MCF 10A (cell line): ENCODE results near the gene PSME3. TPM values are rescaled to one million over a fixed set of nuclear protein-coding genes. Genes with fewer than 3 reads are reported as not detected.

Experiments
- BruUV-seq: library from RNA; stranded (reverse); fragments of 400-500 nt; replicated peaks from 2 replicates; lab custom pipeline; 2021; lab: Mats Ljungman, UMichigan
- CTCF ChIA-PET: fragments of 300-600 bp; sonication (Branson Sonifier 250); formaldehyde crosslinking; extraction: SDS; loops from one replicate; lab custom pipeline; 2021; ENCODE audit warnings: antibody characterized with exemption, inconsistent platforms; lab: Yijun Ruan, JAX
- POLR2A ChIA-PET: fragments of 300-600, 350-650 bp; sonication (Branson Sonifier 250); formaldehyde crosslinking; extraction: SDS; loops from one replicate; lab custom pipeline; 2020; ENCODE audit warnings: antibody characterized with exemption, inconsistent platforms; lab: Yijun Ruan, JAX
- DNase-seq: peaks from one replicate; pipeline ENCODE4 v3.0.0-alpha.2; 2018; ENCODE audit not compliant: unreplicated experiment
- H3K27ac Mint-ChIP-seq: one replicate; pipeline ENCODE4 v1.8.0; 2022; ENCODE audit warnings: mild to moderate bottlenecking, low read depth, mixed read lengths; ENCODE audit not compliant: unreplicated experiment
- H3K27me3 Mint-ChIP-seq: one replicate; pipeline ENCODE4 v1.8.0; 2022; ENCODE audit warnings: mixed read lengths; ENCODE audit not compliant: insufficient read depth, unreplicated experiment
- H3K36me3 Mint-ChIP-seq: one replicate; pipeline ENCODE4 v1.8.0; 2022; ENCODE audit warnings: mild to moderate bottlenecking, moderate library complexity, mixed read lengths; ENCODE audit not compliant: insufficient read depth, unreplicated experiment
- H3K4me1 Mint-ChIP-seq: one replicate; pipeline ENCODE4 v1.8.0; 2022; ENCODE audit warnings: mixed read lengths; ENCODE audit not compliant: insufficient read depth, unreplicated experiment
- H3K4me3 Mint-ChIP-seq: one replicate; pipeline ENCODE4 v1.8.0; 2022; ENCODE audit warnings: mild to moderate bottlenecking, moderate library complexity, mixed read lengths; ENCODE audit not compliant: unreplicated experiment
- H3K9me3 Mint-ChIP-seq: one replicate; pipeline ENCODE4 v1.8.0; 2022; ENCODE audit warnings: mixed read lengths; ENCODE audit not compliant: unreplicated experiment
- CTCF ChIP-seq: fragments of 200-600 bp; IDR thresholded peaks from one replicate; pipeline ENCODE4 v1.8.0; 2022; ENCODE audit warnings: antibody characterized with exemption, mild to moderate bottlenecking; ENCODE audit not compliant: unreplicated experiment
- intact Hi-C: fragments of 100-400 bp; cut with micrococcal nuclease; formaldehyde crosslinking; loops from 2 replicates; pipeline ENCODE4 v1.14.1; 2022
- total RNA-seq: library from RNA; stranded (reverse); gene quantifications from 2 replicates; pipeline ENCODE4 v1.2.3, GENCODE V29; 2022

The PSME3 gene
- total RNA-seq, 1 experiment from 2014 or later = 220 TPM

GRCh38 chr17:42819939-42820535 is 13.2 kb upstream of the PSME3 start:
- H3K36me3 Mint-ChIP-seq = peaks cover 88% of the 10 kb centered on the region
- H3K9me3 Mint-ChIP-seq = no peaks in the 10 kb centered on the region
- TF ChIP-seq CTCF = peak; percentile 67
- H3K4me1 Mint-ChIP-seq = peaks cover 2% of the 10 kb centered on the region
- intact Hi-C loops = loop anchor here (1.0 kb wide), 1 partner anchor 117 kb away; no protein-coding TSS in a partner anchor
- ChIA-PET POLR2A (interaction anchor here (1.0 to 6.2 kb wide), 4 partner anchors 13 to 210 kb away, joined by 3 to 128 read pairs (median 6); partner anchors contain the start of genes PSME3, RETREG3, TUBG1 and VPS25), CTCF (interaction anchor here (0.7 to 2.5 kb wide), 6 partner anchors 14 to 133 kb away, joined by 3 to 9 read pairs (median 4); no protein-coding TSS in a partner anchor)
- H3K4me3 Mint-ChIP-seq = no peak overlapping the region
- peak; percentile 77 for DNase-seq
- BruUV-seq = no TSS peak
- no peaks in the 10 kb centered on the region for H3K27me3 Mint-ChIP-seq
- H3K27ac Mint-ChIP-seq = no peak overlapping the region

GRCh38 chr17:42821176-42821575 is 12.0 kb upstream of the PSME3 start:
- H3K27ac Mint-ChIP-seq = no peak overlapping the region
- no peaks in the 10 kb centered on the region for H3K4me1 Mint-ChIP-seq
- no peaks in the 10 kb centered on the region for H3K27me3 Mint-ChIP-seq
- TF ChIP-seq CTCF = no peak
- no peaks in the 10 kb centered on the region for H3K9me3 Mint-ChIP-seq
- no peak for DNase-seq
- H3K36me3 Mint-ChIP-seq = peaks cover 76% of the 10 kb centered on the region
- intact Hi-C loops = no loop called here
- ChIA-PET CTCF (interaction anchor here (0.6 to 2.5 kb wide), 7 partner anchors 11 to 303 kb away, joined by 3 to 9 read pairs (median 4); no protein-coding TSS in a partner anchor), POLR2A (interaction anchor here (1.4 to 6.2 kb wide), 2 partner anchors 12 to 24 kb away, joined by 8 to 128 read pairs; partner anchors contain the start of gene PSME3)
- no TSS peak for BruUV-seq
- H3K4me3 Mint-ChIP-seq = no peak overlapping the region

- peaks cover 23% of the 10 kb centered on the region for H3K36me3 Mint-ChIP-seq
- H3K27ac Mint-ChIP-seq = no peak overlapping the region
- POLR2A ChIA-PET = interaction anchor here (0.6 kb wide), 1 partner anchor 249 kb away, joined by 3 read pairs; no protein-coding TSS in a partner anchor
- TF ChIP-seq CTCF = no peak
- H3K9me3 Mint-ChIP-seq = no peaks in the 10 kb centered on the region
- H3K4me3 Mint-ChIP-seq = no peak overlapping the region
- peaks cover 13% of the 10 kb centered on the region for H3K4me1 Mint-ChIP-seq
- BruUV-seq = no TSS peak
- DNase-seq = no peak
- intact Hi-C loops = no loop called here
- CTCF ChIA-PET = interaction anchor here (1.0 kb wide), 1 partner anchor 1019 kb away, joined by 3 read pairs; the partner anchor contains the start of gene CD300LG
- H3K27me3 Mint-ChIP-seq = no peaks in the 10 kb centered on the region
These were observed 5.7 kb upstream of the PSME3 start for GRCh38 chr17:42827472-42827871.

GRCh38 chr17:42830971-42831370 is 2.2 kb upstream of the PSME3 start:
- no peak for DNase-seq
- Mint-ChIP-seq H3K27ac (no peak overlapping the region), H3K27me3 (no peaks in the 10 kb centered on the region), H3K9me3 (no peaks in the 10 kb centered on the region), H3K4me1 (peaks cover 25% of the 10 kb centered on the region), H3K36me3 (peaks cover 11% of the 10 kb centered on the region), H3K4me3 (no peak overlapping the region)
- intact Hi-C loops = no loop called here
- ChIA-PET POLR2A (interaction anchor here (3.6 to 5.5 kb wide), 2 partner anchors 8 to 58 kb away, joined by 23 to 128 read pairs; partner anchors contain the start of genes BECN1 and VPS25), CTCF (interaction anchor here (1.3 kb wide), 1 partner anchor 252 kb away, joined by 5 read pairs; no protein-coding TSS in a partner anchor)
- TF ChIP-seq CTCF = no peak
- BruUV-seq = no TSS peak
